Stimulated activated CD8-positive, alpha-beta memory T cell treated with anti-CD3 and anti-CD28 coated beads, Interleukin-7, amount 100 ng/mL, for 1 hour (primary cell): ENCODE data around the gene TECTA.
"Not testable (repeated sequence)": the region's sequence is repeated elsewhere in the genome, so short reads cannot be mapped to it uniquely, and the experiment has no call there.

Experiments
- DNase-seq, 2 donors: peaks; one replicate each; pipeline ENCODE4 v3.0.0-alpha.2; 2020; ENCODE audit warnings: low read depth in 2 of 2

The TECTA gene

GRCh38 chr11:121177629-121178028, 76.6 kb downstream of the TECTA start:
- DNase-seq: not testable (repeated sequence)

DNA sequence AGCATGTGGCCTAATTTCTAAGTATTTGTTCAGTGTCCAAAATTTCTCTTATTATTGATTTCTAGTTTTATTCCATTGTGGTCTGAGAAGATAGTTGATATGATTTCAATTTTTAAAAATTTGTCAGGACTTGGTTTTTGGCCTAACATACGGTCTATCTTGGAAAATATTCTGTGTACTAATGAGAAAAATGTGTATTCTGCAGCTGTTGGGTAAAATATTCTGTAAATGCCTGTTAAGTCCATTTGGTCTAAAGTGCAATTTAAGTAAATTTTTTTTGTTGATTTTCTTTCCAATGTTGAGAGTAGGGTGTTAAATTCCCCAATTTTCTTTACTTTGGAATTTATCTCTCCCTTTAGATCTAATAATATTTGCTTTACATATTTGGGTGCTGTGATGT, 78.3 kb downstream of the TECTA start:
- no peak for DNase-seq

GRCh38 chr11:121180183-121180582, 79.1 kb downstream of the TECTA start:
- no peak for DNase-seq

DNA sequence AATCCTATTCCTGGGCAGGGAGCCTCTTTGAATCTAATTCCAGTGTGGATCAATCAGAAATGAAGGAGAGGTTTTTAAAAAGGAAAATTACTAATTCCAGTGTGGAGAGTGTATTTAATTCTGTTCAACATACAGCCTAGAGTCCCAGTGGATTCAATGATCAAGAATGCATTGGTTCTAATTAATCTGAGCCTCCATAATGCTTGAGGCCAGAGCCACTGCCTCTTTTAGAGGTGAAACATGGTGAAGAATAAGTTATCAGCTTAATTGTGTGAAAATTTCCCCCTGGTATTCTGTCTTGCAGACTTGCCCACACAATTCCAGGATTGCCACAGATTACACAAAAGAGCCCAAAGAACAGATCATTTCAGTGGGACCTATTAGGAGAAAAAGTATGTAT, 87.7 kb downstream of the TECTA start:
- DNase-seq: no peak

- no peak for DNase-seq
These were observed 90.8 kb downstream of the TECTA start for GRCh38 chr11:121191818-121192217.

- peak; percentile 10 to 13 for DNase-seq
These were observed 93.9 kb downstream of the TECTA start for GRCh38 chr11:121194731-121195596.

GRCh38 chr11:121198491-121198890, 97.4 kb downstream of the TECTA start:
- DNase-seq: no peak

GRCh38 chr11:121199516-121199915, 98.5 kb downstream of the TECTA start:
- DNase-seq: no peak

GRCh38 chr11:121206810-121207209, 105.8 kb downstream of the TECTA start:
- no peak for DNase-seq

DNA sequence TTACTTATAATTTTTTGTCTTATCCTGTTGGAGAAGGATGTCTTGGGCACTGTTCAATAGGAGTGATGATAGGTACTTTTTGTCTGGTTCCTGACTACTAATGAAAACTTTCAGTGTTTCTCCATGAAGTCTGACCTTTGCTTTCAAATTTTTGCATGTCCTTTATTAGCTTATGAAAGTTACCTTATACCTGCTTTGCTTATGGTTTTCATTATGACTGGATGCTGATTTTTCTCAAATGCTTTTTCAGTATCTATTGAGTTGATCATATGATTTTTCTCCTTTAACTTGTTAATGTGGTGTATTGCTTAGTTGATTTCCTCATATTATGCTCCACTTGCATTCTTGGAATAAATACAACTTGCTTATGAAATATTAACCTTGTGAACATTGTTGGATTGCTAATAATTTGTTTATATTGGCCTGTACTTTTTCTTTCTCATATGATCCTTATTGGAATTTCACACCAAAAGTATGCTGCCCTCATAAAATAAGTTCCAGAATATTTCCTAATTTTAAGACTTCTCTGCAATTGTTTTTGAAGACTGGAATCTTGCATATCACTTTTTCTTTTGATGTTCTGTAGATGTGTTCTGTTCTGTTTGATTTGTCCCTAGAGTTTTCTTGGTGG, 106.6 kb downstream of the TECTA start:
- no peak for DNase-seq

GRCh38 chr11:121210445-121211080, 109.5 kb downstream of the TECTA start:
- no peak for DNase-seq

DNA sequence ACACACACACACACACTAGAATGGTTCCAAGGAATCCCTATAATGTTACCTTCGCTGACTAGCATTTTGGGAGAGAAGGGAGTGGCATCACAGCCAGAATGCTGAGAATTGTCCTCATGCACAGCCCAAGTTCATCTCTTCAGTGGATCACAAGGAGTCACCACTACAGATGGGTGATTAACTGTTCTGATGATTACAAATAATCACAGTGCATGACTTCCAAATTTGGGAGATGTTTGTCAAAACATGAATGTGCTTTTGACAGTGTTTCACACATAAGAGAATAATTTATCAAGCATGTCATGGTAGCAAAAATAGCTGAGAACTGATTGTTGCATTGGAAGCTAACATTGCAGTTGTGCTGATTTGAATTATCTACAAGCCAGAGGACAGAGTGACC, 110.6 kb downstream of the TECTA start:
- DNase-seq: no peak

- DNase-seq: no peak
These were observed 111.7 kb downstream of the TECTA start for GRCh38 chr11:121212536-121213361.

- DNase-seq: no peak
These were observed 112.4 kb downstream of the TECTA start for GRCh38 chr11:121213362-121213893.

DNA sequence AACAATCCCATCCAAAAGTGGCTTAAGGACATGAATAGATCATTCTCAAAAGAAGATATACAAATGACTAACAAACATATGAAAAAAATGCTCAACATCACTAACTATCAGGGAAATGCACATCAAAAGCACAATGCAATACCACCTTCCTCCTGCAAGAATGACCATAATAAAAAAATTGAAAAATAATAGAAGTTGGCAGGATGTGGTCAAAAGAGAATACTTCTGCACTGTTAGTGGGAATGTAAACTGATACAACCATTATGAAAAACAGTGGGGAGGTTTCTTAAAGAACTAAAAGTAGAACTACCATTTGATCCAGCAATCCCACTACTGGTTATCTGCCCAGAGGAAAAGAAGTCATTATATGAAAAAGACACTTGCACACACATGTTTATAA, 113.8 kb downstream of the TECTA start:
- no peak for DNase-seq

DNA sequence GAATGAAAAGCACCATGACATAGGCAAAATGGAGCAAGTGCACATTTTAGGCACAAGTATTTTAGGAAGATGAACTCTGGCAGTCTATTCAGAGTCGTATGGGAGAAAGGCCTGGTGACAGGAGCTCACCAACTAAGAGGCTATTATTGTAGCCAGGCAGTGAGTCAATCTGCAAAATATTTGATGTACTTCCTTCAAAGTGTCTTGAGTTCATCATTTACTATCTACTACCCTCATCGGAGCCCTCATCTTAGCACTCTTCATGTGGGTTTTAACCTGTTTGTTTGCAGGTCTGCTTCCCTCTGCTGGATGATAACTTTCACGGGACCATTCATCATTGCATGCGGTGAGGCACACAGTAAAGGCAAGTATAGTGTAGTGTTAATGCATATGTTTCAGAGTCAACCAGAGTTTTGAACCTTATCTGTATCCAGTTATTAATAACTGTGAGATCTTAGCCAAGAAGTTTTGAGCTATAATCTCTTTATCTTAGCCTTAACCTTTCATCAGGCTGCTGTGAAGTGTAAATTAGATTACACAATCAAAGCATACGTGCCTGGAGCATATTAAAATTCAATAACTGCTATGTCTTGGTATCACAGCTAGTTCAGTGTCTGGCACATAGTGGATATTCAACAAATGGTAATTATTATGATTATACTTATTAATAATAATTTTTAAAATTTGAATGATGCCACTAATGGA, 120.6 kb downstream of the TECTA start:
- no peak for DNase-seq

DNA sequence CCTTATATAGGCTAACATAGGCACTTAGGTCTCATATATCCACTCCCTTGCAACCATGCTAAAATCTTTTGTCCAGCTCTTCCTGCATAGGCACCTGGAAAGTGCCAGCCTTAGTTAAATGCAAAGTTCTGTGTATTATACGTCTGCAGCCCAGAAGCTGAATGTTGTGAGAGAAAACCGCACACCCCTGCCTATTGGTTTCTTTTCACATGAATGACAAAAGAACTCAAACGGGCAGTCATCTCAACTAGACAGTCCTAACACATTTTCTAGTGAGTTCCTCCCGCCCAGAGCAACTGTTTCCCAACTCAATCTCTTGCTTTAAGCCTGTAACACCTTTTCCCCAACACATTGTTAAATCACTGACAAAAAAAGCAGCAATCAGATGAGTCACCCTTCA, 122.1 kb downstream of the TECTA start:
- no peak for DNase-seq

DNA sequence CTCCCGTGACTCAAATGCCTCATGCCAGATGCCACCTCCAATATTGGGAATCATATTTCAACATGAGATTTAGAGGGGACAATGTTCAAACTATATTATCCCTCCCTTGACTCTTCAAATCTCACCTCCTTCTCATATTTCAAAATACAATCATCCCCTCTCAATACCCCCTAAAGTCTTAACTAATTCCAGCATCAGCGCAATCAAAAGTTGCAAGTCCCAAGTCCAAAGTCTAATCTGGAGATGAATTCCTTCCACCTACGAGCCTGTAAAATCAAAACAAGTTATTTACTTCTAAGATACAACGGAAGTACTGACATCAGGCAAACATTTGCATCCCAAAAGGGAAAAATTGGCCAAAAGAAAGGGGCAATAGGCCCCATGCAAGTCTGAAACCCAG, 124.3 kb downstream of the TECTA start:
- DNase-seq: no peak

DNA sequence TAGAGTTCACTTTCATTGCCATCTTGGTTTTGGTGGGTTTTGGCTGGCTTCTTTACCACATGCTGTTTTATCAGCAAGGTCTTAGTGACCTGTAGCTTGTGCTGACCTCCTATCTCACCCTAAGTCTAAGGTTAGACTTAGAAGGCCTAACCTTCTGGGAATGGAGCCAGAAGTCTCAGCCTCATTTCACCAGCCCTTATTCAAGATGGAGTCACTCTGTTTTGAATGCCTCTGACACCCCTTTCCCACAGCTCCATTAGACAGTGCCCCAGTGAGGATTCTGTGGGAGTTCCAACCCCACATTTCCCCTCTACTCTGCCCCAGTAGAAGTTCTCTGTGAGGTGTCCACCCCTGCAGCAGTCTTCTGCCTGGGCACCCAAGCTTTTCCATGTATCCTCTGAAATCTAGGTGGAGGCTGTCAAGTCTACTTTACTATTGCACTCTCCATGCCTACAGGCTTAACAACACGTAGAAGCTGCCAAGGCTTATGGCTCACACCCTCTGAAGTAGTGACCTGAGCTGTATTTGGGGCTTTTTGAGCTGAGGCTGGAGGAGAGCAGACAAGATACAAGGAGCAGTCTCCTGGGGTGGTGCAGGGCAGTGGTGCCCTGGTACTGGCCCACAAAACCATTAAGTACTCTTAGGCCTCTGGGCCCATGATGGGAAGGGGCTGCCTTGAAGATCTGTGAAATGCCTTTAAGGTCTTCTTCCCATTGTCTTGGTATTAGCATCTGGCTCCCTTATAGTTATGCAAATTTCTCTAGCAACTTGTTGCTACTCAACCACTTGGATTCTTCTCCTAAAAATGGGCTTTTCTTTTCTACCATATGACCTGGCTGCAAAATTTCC, 125.6 kb downstream of the TECTA start:
- no peak for DNase-seq

GRCh38 chr11:121228851-121229250, 127.8 kb downstream of the TECTA start:
- no peak for DNase-seq
